ENCODE measurements around the gene HPRT1. TPM values are rescaled to one million over a fixed set of nuclear protein-coding genes. Genes with fewer than 3 reads are reported as not detected.

Gene HPRT1
- polyA plus RNA-seq, 3 donors = 46.9 to 50.2 (median 47.9) TPM

DNA sequence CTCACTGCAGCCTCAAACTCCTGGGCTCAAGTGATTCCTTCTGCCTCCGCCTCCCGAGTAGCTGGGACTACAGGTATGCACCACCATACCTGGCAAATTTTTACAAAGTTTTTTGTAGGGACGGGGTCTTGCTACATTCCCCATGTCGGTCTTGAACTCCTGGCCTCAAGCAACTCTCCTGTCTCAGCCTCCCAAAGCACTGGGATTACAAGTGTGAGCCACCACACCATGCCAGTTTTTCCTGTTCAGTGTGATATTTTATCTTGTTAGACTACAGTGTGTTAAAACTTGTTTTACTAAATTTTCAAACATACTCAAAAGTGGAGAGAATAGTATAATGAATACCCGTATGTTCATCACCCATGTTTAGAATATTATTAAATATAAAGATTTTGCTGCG lies 12.1 kb downstream of the HPRT1 start:
- DNase-seq (ENCODE audit: low read depth in 3 of 3, low spot score in 2 of 3) = no peak

DNA sequence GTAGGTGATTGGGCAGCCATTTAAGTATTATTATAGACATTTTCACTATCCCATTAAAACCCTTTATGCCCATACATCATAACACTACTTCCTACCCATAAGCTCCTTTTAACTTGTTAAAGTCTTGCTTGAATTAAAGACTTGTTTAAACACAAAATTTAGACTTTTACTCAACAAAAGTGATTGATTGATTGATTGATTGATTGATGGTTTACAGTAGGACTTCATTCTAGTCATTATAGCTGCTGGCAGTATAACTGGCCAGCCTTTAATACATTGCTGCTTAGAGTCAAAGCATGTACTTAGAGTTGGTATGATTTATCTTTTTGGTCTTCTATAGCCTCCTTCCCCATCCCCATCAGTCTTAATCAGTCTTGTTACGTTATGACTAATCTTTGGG lies 16.3 kb downstream of the HPRT1 start:
- DNase-seq (ENCODE audit: low read depth in 3 of 3, low spot score in 2 of 3) = no peak

DNA sequence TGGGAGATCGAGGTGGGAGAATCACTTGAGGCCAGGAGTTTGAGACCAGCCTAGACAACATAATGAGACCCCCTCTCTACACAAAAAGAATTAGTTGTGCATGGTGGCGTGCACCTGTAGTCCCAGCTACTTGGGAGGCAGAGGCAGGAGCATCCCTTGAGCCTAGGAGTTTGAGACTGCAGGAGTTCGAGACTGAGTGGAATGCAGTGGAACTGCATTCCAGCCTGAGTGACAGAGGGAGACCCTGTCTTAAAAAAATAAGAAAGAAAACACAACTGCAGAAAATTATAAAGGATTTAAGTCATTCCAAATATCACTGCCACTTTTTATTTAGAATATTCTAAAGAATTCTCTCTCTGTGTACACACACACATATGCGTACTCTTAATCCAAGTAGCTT lies 18.4 kb downstream of the HPRT1 start:
- no peak for DNase-seq (ENCODE audit: low read depth in 3 of 3, low spot score in 2 of 3)

DNA sequence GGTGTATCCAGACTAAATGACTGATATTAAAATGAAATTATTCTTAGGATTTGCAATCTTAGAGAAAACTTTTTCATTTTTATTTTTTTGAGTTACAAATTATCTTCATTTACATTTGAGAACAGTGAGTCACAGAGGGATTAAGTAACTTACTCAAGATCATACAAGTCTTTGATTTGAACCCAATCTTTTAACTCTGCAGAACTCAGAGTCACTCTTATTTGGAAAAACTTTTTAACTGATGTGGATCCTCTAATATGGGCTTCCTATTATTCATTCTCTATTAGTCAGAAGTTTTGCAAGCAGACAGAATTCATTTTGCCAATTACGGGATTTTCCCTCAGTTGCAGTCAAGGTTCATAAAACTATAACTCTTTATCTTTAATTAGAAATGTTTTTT lies 20.1 kb downstream of the HPRT1 start:
- no peak for DNase-seq (ENCODE audit: low read depth in 3 of 3, low spot score in 2 of 3)

DNA sequence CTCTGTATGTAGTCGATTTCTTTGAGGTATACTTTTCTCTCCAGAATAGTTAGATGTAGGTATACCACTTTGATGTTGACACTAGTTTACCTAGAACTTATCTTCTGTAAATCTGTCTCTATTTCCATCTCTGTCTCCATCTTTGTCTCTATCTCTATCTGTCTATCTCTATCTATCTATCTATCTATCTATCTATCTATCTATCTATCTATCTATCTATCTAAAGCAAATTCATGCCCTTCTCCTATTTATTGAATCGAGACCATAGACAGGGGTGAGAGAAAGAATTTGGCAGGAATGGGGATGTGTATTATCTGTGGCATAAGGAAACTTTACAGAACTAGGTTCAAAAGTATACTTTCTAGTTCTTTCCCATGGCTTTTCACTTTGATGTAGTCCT lies 21.4 kb downstream of the HPRT1 start:
- DNase-seq (ENCODE audit: low read depth in 3 of 3, low spot score in 2 of 3) = no peak

DNA sequence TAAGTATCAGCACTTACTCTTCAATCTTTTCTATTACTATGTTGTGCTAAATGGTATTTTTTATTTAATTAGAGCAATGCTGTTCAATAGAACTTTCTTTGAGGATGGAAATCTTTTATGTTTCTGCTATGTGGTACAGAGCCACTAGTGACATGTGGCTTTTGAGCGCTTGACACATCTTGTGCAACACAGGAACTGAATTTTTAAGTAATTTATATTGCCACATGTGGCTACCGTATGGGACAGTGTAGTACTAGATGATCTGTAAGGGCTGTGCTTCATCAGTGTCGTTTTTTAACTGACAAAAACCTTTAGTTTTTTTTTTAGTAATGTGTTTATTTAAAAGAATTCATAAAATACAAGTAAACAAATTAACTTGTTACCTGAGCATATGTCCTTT lies 22.4 kb downstream of the HPRT1 start:
- DNase-seq (ENCODE audit: low read depth in 3 of 3, low spot score in 2 of 3) = no peak

DNA sequence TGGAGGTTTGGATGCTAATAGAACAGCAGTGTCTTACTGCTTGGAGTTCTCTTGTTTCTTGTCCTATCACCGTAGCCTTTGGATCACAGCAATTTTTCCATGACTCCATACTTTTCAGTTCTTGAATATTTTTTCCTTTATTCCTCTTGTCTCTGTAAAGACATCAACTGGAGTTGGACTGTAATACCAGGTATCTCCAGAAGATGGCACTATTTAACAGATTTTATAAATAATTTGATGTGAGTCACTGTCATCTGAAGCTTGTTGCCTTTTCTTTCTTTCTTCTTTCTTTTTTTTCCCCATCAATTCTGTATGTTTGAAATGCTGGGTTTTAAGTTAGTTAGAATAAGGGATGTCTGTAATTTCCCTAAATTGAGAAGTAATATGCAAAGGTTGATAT lies 24.1 kb downstream of the HPRT1 start:
- DNase-seq (ENCODE audit: low read depth in 3 of 3, low spot score in 2 of 3) = no peak

DNA sequence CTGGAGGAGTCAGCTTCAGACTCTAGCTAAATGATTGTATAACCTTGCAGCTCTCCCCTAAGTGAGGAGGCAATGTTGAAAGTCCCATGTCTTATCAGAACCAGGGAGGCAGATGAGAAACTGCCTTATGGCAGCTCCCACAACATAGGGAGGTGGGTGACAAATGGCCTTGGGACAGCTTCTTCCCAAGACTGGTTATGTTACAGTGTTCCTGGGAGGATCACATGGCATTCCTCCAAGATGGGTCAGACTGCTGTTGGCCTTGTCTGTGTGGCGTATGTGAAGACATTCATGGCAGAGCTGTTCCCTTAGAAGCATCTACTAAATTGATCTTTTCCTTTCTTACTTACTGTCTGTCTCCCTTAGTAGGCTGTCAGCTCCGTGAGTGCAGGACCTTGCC lies 42.0 kb downstream of the HPRT1 start:
- DNase-seq (ENCODE audit: low read depth in 3 of 3, low spot score in 2 of 3) = no peak

DNA sequence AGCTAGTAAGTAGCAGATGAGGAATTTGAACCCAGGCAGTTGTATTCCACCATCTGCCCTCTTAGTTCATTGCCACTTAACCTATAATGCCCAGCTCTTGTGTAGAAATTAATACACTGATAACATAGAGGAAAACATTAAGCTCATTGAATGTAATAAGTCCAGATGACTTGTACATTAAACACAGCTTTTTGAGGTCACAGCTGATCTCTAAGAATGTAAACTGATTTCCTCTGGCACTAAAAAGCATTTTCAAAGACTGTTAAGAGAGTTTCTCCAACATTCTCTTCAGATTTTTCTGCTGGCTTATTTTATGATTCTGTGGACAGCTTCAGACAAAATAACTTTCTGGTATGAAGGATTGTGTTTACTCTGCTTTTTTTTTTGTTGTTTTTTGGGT lies 42.7 kb downstream of the HPRT1 start:
- no peak for DNase-seq (ENCODE audit: low read depth in 3 of 3, low spot score in 2 of 3)

DNA sequence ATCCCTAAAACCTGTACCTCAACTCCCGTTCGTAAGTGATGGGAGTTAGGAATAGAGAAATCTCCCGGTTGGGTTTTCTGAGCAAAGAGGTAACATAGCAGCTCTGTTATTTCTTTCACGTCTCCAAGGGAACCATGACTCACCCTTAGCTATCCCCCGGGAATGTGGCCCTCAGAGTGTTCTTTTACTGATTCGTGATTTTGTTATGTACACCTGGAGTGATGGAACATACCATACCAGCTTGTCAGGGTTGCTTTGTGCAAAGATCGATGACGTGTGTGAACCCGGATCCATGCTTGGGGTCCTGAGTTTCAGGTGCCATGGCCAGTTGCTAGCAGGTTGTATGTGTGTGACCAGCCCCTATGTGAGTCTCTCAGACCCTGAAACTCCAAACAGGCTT lies 52.6 kb downstream of the HPRT1 start:
- DNase-seq (ENCODE audit: low read depth in 3 of 3, low spot score in 2 of 3) = no peak

DNA sequence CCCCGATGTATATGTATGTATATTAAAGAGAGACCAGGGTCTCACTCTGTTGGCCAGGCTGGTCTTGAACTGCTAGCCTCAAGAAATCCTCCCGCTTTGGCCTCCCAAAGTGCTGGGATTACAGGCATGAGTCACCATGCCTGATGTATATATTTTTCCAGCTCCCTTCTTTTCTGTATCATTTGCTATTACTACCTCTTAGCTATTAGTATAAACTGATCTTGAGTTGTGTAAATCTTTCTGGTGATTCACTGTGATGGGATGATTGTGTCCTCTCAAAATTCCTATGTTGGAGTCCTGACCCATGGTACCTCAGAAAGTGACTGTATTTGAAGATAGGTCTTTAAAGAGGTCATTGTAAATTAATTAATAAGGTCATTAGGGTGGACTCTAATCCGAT lies 53.1 kb downstream of the HPRT1 start:
- no peak for DNase-seq (ENCODE audit: low read depth in 3 of 3, low spot score in 2 of 3)

DNA sequence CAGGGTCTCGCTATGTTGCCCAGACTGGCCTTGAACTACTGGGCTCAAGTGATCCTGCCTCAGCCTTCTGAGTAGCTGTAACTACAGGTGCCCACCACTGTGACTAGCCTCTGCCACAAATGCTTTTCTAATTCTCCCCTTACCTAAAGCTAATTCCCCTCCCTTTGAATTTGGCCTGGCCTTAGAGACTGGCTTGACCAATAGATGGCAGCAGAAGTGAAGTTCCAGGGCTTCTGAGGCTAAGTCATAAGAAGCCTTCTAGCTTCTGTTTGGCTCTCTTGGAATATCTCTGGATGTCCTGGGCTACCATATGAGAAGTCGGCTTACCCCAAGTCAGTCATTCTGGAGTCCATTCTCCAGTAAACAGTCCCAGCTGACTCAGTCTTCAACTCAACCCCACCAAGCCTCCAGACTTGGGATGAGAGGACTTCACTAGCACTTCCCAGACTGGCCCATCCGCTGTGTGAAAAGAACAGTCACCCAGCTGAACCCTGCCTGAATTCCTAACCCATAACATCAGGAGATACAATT lies 61.0 kb downstream of the HPRT1 start:
- DNase-seq (ENCODE audit: low read depth in 3 of 3, low spot score in 2 of 3) = no peak

DNA sequence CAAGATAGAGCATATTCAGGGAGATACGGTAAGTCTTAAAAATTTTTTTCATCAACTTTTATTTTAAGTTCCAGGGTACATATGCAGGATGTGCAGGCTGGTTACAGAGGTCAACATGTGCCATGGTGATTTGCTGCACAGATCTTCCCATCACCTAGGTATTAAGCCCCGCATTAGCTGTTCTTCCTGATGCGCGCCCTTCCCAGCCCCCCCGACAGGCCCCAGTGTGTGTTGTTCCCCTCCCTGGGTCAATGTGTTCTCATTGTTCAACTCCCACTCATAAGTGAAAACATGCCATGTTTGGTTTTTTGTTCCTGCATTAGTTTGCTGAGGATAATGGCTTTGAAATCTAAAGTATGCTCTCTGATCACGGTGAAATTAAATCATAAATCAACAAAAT lies 64.2 kb downstream of the HPRT1 start:
- DNase-seq (ENCODE audit: low read depth in 3 of 3, low spot score in 2 of 3) = no peak

DNA sequence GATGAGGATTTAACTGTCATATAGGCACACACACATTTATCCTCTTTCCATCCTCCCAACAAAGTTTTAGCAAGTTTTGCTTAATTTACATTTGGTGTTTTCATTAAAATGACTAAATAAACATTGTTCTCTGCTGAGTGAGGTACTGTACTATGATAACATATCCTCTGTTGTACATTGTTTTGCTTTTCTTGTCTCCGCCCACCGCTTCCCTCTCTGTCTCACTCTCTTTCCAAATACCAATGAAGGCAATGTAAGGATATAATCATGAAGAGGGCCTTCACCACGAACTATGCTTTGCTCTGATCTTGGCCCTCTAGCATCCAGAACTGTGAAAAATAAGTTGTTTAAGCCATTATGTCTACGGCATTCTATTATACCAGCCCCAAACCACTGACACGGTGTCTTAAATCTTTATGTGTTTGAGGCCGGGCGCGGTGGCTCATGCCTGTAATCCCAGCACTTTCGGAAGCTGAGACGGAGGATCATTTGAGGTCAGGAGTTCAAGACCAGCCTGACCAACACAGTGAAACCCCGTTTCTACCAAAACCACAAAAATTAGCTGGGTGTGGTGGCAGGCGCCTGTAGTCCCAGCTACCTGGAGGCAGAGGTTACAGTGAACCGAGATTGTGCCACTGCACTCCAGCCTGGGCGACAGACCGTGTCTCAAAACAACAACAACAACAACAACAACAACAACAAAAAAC lies 65.3 kb downstream of the HPRT1 start:
- DNase-seq (ENCODE audit: low read depth in 3 of 3, low spot score in 2 of 3) = no peak

DNA sequence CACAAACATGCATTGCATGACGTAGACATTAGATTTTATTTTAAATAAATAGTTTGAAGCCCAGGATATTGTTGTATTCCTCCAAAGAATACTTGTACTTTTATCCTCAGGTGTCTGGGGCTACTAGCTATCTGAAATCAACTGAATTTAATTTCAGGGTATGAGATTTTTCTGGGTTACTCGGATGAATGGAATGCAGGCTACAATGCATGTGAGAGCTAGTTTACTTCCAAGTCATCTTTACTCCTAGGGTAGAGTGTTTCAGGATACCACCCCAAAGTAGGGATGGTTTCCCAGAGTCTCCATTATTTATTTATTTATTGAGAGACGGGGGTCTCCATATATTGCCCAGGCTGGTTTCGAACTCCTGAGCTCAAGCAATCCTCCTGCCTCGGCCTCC lies 66.4 kb downstream of the HPRT1 start:
- no peak for DNase-seq (ENCODE audit: low read depth in 3 of 3, low spot score in 2 of 3)

DNA sequence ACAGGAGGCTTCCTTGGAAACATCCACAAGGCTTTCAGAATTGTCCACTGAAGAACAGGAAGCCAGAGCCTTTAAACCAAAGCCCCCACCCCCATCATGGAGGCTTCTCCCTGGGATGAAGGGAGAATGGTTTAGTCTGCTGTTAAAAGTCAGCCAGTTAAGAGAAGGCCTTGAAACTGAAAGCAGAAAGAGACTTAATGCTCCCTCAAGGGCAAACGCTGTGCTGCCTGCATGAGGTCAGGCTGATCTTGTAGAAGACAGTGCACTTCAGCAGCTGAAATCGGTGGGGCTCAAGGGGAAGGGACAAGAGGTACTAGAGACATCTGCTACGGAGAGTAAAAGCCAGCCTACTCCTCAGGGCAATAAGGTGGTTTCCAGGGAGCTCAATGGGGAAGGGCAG lies 69.0 kb downstream of the HPRT1 start:
- no peak for DNase-seq (ENCODE audit: low read depth in 3 of 3, low spot score in 2 of 3)

DNA sequence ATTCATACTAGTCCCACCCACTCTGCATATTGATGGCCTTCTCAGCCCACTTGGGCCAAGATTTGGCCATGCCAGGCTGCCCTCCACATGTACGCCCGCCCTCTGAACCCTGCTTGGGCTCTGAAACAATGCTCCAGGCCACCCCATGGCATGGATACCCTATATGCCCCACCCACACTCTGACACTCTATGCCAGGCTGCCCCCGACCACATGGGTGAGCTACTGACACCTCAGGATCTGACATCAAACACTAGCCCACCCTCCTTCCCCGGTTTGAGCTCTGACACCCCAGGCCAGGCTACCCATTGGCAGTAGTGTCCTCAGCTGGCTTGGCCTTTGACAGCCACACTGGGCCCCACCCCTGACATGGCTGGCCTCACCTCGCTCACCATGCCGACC lies 69.5 kb downstream of the HPRT1 start:
- DNase-seq (ENCODE audit: low read depth in 3 of 3, low spot score in 2 of 3) = no peak

DNA sequence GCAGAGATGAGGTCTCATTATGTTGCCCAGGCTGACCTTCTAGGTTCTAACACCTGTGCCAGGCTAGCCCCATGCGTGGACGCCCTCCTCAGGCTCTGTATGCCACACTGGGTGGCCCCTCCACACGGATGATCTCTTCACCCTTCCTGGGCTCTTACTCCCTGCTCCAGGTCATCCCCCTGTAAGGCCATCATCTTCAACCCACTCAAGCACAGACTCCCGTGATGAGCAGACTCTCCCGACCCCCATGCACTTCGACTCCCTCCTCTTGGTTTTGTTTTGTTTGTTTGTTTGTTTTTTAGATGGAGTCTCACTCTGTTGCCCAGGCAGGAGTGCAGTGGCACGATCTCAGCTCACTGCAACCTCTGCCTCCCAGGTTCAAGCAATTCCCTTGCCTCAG lies 70.9 kb downstream of the HPRT1 start:
- DNase-seq (ENCODE audit: low read depth in 3 of 3, low spot score in 2 of 3) = no peak

DNA sequence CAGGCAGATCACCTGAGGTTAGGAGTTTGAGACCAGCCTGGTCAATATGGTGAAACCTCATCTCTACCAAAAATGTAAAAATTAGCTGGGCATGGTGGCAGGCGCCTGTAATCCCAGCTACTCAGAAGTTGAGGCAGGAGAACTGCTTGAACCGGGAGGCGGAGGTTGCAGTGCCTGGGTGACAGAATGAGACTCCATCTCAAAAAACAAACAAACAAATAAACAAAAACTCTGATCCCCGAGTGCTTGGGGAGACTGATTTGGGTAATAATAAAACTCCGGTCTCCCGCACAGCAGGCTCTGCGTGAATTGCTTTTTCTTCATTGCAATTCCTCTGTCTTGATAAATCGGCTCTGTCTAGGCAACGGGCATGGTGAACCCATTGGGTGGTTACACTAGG lies 73.4 kb downstream of the HPRT1 start:
- DNase-seq (ENCODE audit: low read depth in 3 of 3, low spot score in 2 of 3) = no peak

DNA sequence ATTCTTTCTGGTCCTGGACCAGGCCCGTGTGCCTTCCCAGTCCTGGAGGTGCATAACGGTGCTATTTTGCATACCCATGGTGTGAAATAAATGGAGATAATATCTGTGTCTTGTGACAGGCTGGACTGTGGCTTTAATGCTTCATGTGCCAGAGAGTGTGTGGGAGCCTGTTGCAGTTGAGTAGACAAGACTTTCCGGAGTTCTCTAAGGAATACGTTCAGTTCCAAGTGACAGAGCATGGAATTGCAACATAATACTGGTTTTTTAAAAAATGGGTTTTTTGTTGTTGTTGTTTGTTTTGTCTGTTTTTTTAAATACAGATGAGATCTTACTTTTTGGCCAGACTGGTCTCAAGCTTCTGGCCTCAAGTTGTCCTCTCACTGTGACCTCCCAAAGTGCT lies 74.0 kb downstream of the HPRT1 start:
- no peak for DNase-seq (ENCODE audit: low read depth in 3 of 3, low spot score in 2 of 3)

DNA sequence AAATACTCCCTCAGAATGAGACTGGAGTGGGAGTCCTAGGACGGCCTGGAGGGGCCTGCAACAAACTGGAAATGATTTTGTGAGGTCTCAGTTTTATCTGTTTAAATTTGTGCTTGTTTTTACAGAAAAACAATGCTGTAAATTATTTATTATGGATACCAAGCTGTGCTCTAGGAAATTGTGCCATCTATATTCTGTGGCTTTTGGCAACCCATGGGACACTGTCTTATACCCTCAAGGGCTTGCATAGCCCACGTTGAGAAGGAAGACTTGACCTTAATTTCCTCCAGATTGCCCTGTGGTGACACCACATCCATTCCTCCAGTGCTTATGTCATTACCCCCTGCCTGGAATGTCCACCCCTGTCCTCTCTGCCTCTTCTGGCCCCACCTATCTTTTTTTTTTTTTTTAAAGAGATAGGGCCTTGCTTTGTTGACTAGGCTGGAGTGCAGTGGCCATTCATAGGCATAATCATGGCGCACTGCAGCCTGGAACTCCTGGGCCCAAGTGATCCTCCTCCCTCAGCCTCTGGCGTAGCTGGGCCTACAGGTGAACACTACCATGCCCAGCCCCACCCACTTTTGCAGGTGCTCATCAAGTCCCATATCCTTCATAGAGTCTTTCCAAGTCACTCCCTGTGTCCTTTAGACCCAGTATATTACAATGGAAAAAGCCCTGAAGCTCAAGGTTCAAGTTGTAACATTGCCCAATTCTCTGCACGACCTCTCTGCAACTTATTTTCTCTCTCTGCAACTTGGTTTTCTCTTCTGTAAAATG lies 77.4 kb downstream of the HPRT1 start:
- DNase-seq (ENCODE audit: low read depth in 3 of 3, low spot score in 2 of 3) = no peak

DNA sequence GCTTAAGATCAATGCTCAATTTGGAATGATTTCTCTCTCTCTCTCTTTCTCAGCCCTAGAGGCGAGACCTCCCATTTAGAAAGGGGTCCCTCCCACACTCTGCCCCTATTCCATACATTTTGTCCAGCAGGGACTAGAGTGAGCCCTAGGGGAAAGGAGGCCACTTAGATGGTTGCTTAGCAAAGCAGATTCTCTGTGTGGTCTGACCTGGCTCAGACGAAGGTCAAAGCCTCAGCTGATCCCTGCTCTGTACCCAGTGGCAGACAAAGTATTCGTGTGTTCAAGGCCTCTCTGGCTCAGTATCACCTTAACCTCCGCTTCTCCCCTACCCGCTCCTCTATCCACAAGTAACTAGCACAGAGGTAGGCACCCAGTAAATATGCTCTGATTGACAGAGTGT lies 78.4 kb downstream of the HPRT1 start:
- no peak for DNase-seq (ENCODE audit: low read depth in 3 of 3, low spot score in 2 of 3)

All from right renal cortex interstitium (tissue), 3 donors.